HCT116 (cell line): ENCODE results near the gene OR11H7. TPM values are rescaled to one million over a fixed set of nuclear protein-coding genes. Genes with fewer than 3 reads are reported as not detected.

ENCODE experiments used
- ATAC-seq: fragments of 200-7000 bp; cut with Tn5 transposase; 2 replicates; pipeline ENCODE4 v1.9.1; 2020; ENCODE audit warnings: mild to moderate bottlenecking, moderate library complexity
- BruUV-seq: library from RNA; stranded (reverse); fragments of 400-500 nt; replicated peaks from 2 replicates; lab custom pipeline; 2021; lab: Mats Ljungman, UMichigan
- CTCF ChIA-PET: fragments of 300-600 bp; sonication (Branson Sonifier 250); formaldehyde crosslinking; loops from one replicate; lab custom pipeline; 2021; ENCODE audit warnings: antibody characterized with exemption; lab: Charles Lee
- POLR2A ChIA-PET: fragments of 300-600, 350-600 bp; sonication (Branson Sonifier 250); formaldehyde crosslinking; loops from one replicate; lab custom pipeline; 2021; ENCODE audit warnings: antibody characterized with exemption; lab: Charles Lee
- RAD21 ChIA-PET, 2 experiments: fragments of 300-600 bp; sonication (Branson Sonifier 250); formaldehyde crosslinking; loops; one replicate each; lab custom pipeline; 2023; ENCODE audit warnings: low total read pairs in 2 of 2; ENCODE audit not compliant: uncharacterized antibody in 2 of 2, unreplicated experiment in 2 of 2, low non-redundant PET in 1 of 2; lab: Charles Lee
- DNase-seq: peaks from one replicate; pipeline ENCODE4 v3.0.0-alpha.2; 2010; ENCODE audit warnings: low read depth, low spot score
- H2AFZ ChIP-seq: fragments of 200-600 bp; shearing (Covaris generic), sonication (generic); 2 replicates; pipeline ENCODE4 v1.6.1; 2017; ENCODE audit warnings: low read depth, mixed run types, mixed read lengths, antibody characterized with exemption, low read length; ENCODE audit not compliant: poor library complexity, severe bottlenecking
- H3K27ac ChIP-seq: 2 replicates; pipeline ENCODE4 v1.5.1; 2012; ENCODE audit warnings: low read depth, low read length
- H3K27me3 ChIP-seq: fragments of 200-600 bp; sonication (generic); 2 replicates; pipeline ENCODE4 v1.6.1; 2016; ENCODE audit warnings: mixed run types, low read length, mixed read lengths; ENCODE audit not compliant: insufficient read depth
- H3K36me3 ChIP-seq, 2 experiments: fragments of 200-500 bp in 1 of 2; fragments of 200-600 bp in 1 of 2; sonication (Bioruptor generic) in 1 of 2; sonication (generic) in 1 of 2; 2 replicates each; pipeline versions ENCODE4 v1.5.1 to v1.6.1; 2014 to 2016; ENCODE audit warnings: low read length in 2 of 2, inconsistent platforms in 1 of 2, mixed read lengths in 1 of 2, mixed run types in 1 of 2; ENCODE audit not compliant: insufficient read depth in 2 of 2, control insufficient read depth in 1 of 2
- H3K4me1 ChIP-seq, 2 experiments: fragments of 200-600 bp in 1 of 2; sonication (generic) in 1 of 2; 2 replicates each; pipeline versions ENCODE4 v1.5.1 to v1.6.1; 2012 to 2017; ENCODE audit warnings: low read length in 2 of 2, inconsistent platforms in 1 of 2, mild to moderate bottlenecking in 1 of 2, mixed read lengths in 1 of 2, mixed run types in 1 of 2, moderate library complexity in 1 of 2; ENCODE audit not compliant: insufficient read depth in 2 of 2, control insufficient read depth in 1 of 2
- H3K4me2 ChIP-seq: fragments of 200-600 bp; sonication (generic); 2 replicates; pipeline ENCODE4 v1.6.1; 2017; ENCODE audit warnings: mixed run types, low read length, mixed read lengths
- H3K4me3 ChIP-seq, 2 experiments: fragments of 200-600 bp in 1 of 2; sonication (generic) in 1 of 2; replicated peaks in 1 of 2; 2 replicates each; pipeline ENCODE4 v1.5.1; 2011 to 2016; ENCODE audit warnings: low read length in 2 of 2, control low read depth in 1 of 2, low read depth in 1 of 2, mild to moderate bottlenecking in 1 of 2, mixed read lengths in 1 of 2, mixed run types in 1 of 2
- H3K79me2 ChIP-seq: fragments of 200-600 bp; sonication (generic); 2 replicates; pipeline ENCODE4 v1.6.1; 2017; ENCODE audit warnings: mild to moderate bottlenecking, mixed run types, low read length, moderate library complexity, mixed read lengths; ENCODE audit not compliant: insufficient read depth
- H3K9ac ChIP-seq: fragments of 200-600 bp; sonication (generic); 2 replicates; pipeline ENCODE4 v1.6.1; 2016; ENCODE audit warnings: low read length, mixed read lengths
- H3K9me2 ChIP-seq: fragments of 200-600 bp; sonication (generic), shearing (Covaris generic); 2 replicates; pipeline ENCODE4 v1.6.1; 2017; ENCODE audit warnings: mixed run types, mild to moderate bottlenecking, moderate library complexity; ENCODE audit not compliant: insufficient read depth
- H3K9me3 ChIP-seq, 2 experiments: fragments of 200-500 bp in 1 of 2; fragments of 200-600 bp in 1 of 2; sonication (Bioruptor generic) in 1 of 2; sonication (generic) in 1 of 2; 2 replicates each; pipeline ENCODE4 v1.6.1; 2014 to 2017; ENCODE audit warnings: low read length in 2 of 2, mixed read lengths in 2 of 2, inconsistent platforms in 1 of 2, low read depth in 1 of 2, mild to moderate bottlenecking in 1 of 2, mixed run types in 1 of 2, moderate library complexity in 1 of 2; ENCODE audit not compliant: control insufficient read depth in 1 of 2, insufficient read depth in 1 of 2
- H4K20me1 ChIP-seq: fragments of 200-600 bp; sonication (generic), shearing (Covaris generic); 2 replicates; pipeline ENCODE4 v1.6.1; 2017; ENCODE audit warnings: mixed run types, mild to moderate bottlenecking, moderate library complexity; ENCODE audit not compliant: insufficient read depth
- EGR1 ChIP-seq: IDR thresholded peaks from 2 replicates; pipeline ENCODE4 v1.6.1; 2012; ENCODE audit warnings: low read depth
- EZH2 ChIP-seq: fragments of 200-600 bp; sonication (generic); IDR thresholded peaks from 2 replicates; pipeline ENCODE4 v1.6.1; 2017; ENCODE audit warnings: antibody characterized with exemption, mixed run types
- EZH2phosphoT487 ChIP-seq: fragments of 200-600 bp; IDR thresholded peaks from 2 replicates; pipeline ENCODE4 v1.6.1; 2018; ENCODE audit warnings: antibody characterized with exemption, borderline replicate concordance
- JUND ChIP-seq: IDR thresholded peaks from 2 replicates; pipeline ENCODE4 v1.6.1; 2012
- POLR2AphosphoS5 ChIP-seq: IDR thresholded peaks from 2 replicates; pipeline ENCODE4 v1.6.1; 2011; ENCODE audit warnings: mild to moderate bottlenecking, low read depth, low read length, moderate library complexity
- SIN3A ChIP-seq: IDR thresholded peaks from 2 replicates; pipeline ENCODE4 v1.6.1; 2012; ENCODE audit warnings: low read depth
- SP1 ChIP-seq: IDR thresholded peaks from 2 replicates; pipeline ENCODE4 v1.6.1; 2012; ENCODE audit warnings: low read depth
- TCF7L2 ChIP-seq: IDR thresholded peaks from 2 replicates; pipeline ENCODE4 v1.7.0; 2011; ENCODE audit warnings: borderline replicate concordance, inconsistent platforms; ENCODE audit not compliant: insufficient read depth, insufficient read length; ENCODE audit errors: extremely low read depth
- ZNF274 ChIP-seq: fragments of 200-500 bp; sonication (Bioruptor generic); IDR thresholded peaks from 2 replicates; pipeline ENCODE4 v1.6.1; 2014; ENCODE audit warnings: mild to moderate bottlenecking, low read depth, low read length, inconsistent platforms
- intact Hi-C: fragments of 100-400 bp; cut with micrococcal nuclease; formaldehyde crosslinking; loops from 2 replicates; pipeline ENCODE4 v1.10.0; 2022
- total RNA-seq: library from RNA; stranded (reverse); gene quantifications from one replicate; pipeline ENCODE4 v1.2.1, GENCODE V29; 2021; ENCODE audit not compliant: unreplicated experiment
- TF ChIP-seq, protein P1 (sequence below): IDR thresholded peaks from 2 replicates; pipeline ENCODE4 v1.6.1; 2011; ENCODE audit warnings: mild to moderate bottlenecking, low read length, moderate library complexity; ENCODE audit not compliant: insufficient replicate concordance; ENCODE audit errors: extremely low read depth

Gene OR11H7
- total RNA-seq, 1 experiment from 2014 or later = not detected

DNA sequence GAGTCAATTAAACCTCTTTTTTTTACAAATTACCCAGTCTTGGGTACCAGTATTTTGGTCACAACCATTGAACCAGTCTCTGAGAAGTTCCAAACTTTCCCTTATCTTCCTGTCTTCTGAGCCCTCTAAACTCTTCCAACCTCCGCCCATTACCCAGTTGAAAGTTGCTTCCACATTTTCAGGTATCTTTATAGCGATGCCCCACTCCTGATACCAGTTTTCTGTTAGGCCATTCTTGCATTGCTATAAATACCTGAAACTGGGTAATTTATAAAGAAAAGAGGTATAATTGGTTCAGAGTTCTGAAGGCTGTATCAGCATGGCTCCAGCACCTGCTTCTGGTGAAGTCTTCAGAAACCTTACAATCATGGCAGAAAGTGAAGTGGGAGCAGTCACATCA lies 45.3 kb downstream of the OR11H7 start:
- peaks cover 0 to 3% of the 10 kb centered on the region in 2 experiments; a peak in 2 of 4 replicates for H3K9me3 ChIP-seq
- H3K36me3 ChIP-seq = no peaks in the 10 kb centered on the region
- POLR2A ChIA-PET = no interaction called here
- no peak for ATAC-seq
- no peak overlapping the region for H3K27ac ChIP-seq
- no peak for DNase-seq
- no peaks in the 10 kb centered on the region for H4K20me1 ChIP-seq
- H3K79me2 ChIP-seq = no peaks in the 10 kb centered on the region
- H2AFZ ChIP-seq = no peak overlapping the region
- H3K4me1 ChIP-seq = 0 out of 4 replicates have a peak, but pooled peaks cover 0 to 3% of the 10 kb centered on the region in 2 experiments
- CTCF ChIA-PET = no interaction called here
- H3K9me2 ChIP-seq = no peaks in the 10 kb centered on the region
- no peaks in the 10 kb centered on the region for H3K27me3 ChIP-seq
- no TSS peak for BruUV-seq
- no peak overlapping the region for H3K9ac ChIP-seq
- RAD21 ChIA-PET = no interaction called here
- no peak overlapping the region for H3K4me2 ChIP-seq
- H3K4me3 ChIP-seq = no peak overlapping the region
- TF ChIP-seq, protein P1, sequence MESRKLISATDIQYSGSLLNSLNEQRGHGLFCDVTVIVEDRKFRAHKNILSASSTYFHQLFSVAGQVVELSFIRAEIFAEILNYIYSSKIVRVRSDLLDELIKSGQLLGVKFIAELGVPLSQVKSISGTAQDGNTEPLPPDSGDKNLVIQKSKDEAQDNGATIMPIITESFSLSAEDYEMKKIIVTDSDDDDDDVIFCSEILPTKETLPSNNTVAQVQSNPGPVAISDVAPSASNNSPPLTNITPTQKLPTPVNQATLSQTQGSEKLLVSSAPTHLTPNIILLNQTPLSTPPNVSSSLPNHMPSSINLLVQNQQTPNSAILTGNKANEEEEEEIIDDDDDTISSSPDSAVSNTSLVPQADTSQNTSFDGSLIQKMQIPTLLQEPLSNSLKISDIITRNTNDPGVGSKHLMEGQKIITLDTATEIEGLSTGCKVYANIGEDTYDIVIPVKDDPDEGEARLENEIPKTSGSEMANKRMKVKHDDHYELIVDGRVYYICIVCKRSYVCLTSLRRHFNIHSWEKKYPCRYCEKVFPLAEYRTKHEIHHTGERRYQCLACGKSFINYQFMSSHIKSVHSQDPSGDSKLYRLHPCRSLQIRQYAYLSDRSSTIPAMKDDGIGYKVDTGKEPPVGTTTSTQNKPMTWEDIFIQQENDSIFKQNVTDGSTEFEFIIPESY = no peak
- TF ChIP-seq TCF7L2 (no peak), ZNF274 (no peak), POLR2AphosphoS5 (no peak), SIN3A (no peak), EGR1 (no peak), EZH2phosphoT487 (no peak), SP1 (no peak), EZH2 (no peak), JUND (no peak)
- intact Hi-C loops = no loop called here
